ENCODE data around the gene RMND1.
A peak's percentile ranks its signal among the peaks of the same experiment; 100 is the strongest.
"Not testable (repeated sequence)": the region's sequence is repeated elsewhere in the genome, so short reads cannot be mapped to it uniquely, and the experiment has no call there.

RMND1 gene

GRCh38 chr6:151413372-151414145 is 38.4 kb downstream of the RMND1 start:
- DNase-seq, result peak; percentile 55

DNA sequence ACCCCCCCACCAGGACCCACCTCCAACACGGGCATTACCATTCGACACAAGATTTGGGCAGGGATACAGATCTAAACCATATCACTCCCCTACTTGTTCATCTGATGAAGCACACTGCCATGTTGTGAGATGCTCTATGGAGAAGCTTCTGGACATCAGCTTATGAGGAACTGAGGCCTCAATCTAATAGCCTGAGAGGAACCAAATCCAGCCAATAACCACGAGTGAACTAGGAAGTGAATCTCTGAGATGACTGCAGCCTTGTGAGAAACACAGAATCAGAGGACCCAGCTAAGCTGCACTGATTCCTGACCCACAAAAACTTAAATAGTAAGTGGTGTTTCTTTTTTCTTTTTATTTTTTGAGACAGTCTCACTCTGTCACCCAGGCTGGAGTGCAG is 39.0 kb downstream of the RMND1 start:
- no peak for DNase-seq

DNA sequence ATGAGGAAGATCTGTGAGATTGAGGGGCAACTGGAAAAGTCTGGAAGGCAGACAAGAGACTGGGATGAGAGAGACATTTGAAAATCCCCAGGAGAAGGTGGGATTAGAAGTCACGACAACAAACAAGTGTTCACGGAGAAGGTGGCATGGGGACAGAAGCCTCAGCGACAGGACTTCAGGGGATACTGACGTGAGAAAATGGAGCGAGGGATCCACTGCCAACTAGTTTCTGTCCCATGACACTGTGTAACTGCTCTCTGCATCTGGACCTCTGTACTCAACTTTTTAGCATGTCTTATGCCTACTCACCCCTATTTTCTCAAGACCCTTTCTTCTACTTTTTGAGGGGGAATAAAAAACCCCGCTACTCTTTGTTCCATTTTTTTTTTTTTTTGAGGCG is 42.2 kb downstream of the RMND1 start:
- DNase-seq, result no peak

GRCh38 chr6:151409260-151409659 is 42.7 kb downstream of the RMND1 start:
- DNase-seq, result no peak

- DNase-seq, result no peak
Observed at GRCh38 chr6:151408858-151409257, 43.1 kb downstream of the RMND1 start.

DNA sequence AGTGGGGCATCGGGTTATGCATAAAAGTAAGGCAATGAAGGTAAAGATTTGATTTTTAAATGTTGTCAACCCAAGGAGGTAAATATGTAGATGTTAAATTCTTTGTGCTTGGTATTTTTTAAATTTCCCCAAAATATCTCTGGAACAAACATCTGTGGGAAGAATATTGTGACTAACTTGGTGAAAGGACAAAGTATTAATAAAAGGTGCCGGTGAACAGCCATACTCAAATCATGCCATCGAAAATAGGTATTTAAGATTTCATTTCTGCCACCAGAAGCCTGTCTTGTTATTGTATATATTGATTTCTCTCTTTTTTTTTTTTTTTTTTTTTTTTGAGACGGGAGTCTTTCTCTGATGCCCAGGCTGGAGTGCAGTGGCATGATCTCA is 48.0 kb downstream of the RMND1 start:
- DNase-seq, result no peak

GRCh38 chr6:151402228-151402627 is 49.7 kb downstream of the RMND1 start:
- DNase-seq, result no peak

- DNase-seq, result no peak
Observed at GRCh38 chr6:151400473-151400872, 51.5 kb downstream of the RMND1 start.

DNA sequence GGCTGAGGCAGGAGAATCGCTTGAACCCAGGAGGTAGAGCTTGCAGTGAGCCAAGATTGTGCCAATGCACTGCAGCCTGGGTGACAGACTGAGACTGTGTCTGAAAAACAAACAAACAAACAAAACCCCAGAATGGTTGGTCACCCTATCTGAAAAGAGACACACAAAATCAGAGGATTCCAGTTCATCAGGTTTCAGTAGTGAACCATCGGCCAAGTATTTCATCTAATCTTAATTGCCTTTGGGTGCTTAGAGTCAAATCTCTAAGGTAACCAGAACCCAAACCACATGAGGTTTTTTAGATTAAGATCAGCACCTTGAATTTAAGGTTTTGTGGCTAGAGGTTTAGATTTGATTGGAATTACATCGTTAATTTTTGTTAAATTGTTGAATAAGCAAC is 52.2 kb downstream of the RMND1 start:
- DNase-seq, result no peak

GRCh38 chr6:151393410-151393809 is 58.5 kb downstream of the RMND1 start:
- no peak for DNase-seq

- DNase-seq, result no peak
Observed at GRCh38 chr6:151392427-151392826, 59.5 kb downstream of the RMND1 start.

GRCh38 chr6:151391471-151392413 is 60.2 kb downstream of the RMND1 start, which contains the start of gene ZBTB2:
TSS of gene ZBTB2 (minus strand) at chr6:151391559. CDS start at chr6:151373637, 17,922 bp downstream.
- peak; percentile 58 for DNase-seq

DNA sequence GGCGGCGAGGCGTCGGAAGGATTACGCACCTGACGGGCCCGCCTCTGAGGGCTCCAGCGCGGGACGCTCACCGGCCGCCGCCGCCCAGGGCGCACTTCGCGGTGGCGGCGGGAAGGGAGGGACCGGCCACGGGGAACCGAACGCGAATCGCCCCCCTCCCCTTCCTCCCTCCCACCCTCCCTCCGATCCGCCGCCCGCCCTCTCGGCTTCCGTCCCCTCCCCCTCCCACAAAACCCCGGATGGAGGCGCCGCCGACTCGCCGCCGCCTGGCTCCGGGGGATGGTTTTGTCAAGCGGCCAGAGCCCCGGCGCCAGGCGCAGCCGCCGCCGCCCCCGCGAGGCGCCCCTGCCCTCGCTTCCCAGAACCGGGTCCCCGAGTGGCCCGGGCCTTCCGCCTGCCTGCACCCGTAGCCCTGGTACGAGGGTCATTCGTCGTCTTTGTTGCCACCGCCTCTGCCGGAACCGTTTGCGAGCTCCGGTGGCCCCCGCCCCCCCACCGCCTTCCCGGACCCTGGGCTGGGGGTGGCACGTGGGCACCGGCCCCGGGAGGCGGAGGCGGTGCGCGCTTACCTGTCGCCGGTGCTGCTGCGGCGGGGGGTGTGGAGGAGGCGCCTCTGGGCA is 61.0 kb downstream of the RMND1 start:
- DNase-seq, result peak; percentile 77

- peak; percentile 96 for DNase-seq
Observed at GRCh38 chr6:151390276-151390850, 61.6 kb downstream of the RMND1 start.

DNA sequence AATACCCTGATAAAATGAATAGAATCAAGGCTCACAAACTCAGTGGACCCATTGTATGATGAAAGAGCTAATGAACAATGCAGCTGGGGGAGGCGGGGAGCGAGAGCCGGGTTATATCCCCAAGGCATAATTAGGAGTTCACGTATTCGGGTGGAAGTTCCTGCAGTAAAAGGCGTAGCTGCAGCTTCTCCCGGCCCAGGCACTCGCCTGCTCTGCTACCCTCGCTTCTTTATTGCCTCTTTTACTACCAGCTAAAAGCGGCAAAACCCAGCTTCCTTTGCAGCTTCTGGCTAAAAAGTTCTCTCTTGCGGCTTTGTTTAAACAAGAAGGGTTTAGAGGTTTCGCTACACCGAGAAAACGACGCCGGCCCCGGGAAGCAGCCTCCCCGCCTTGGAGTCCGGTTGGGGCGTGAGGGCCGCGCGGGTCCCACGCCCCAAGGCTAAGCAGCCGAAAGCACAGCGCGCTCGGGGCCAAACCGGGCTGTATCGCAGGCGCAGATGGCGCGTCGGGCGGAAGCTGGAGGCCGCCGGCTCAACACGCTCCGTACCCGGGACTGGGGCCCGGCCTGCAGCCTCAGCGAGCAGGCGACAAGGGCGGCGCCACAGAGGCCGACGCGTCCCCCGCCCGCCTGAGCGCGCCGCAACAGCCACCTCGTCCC is 62.2 kb downstream of the RMND1 start:
- DNase-seq, result no peak

- DNase-seq, result no peak
Observed at GRCh38 chr6:151388997-151389617, 62.8 kb downstream of the RMND1 start.

- DNase-seq, result no peak
Observed at GRCh38 chr6:151388236-151388635, 63.7 kb downstream of the RMND1 start.

DNA sequence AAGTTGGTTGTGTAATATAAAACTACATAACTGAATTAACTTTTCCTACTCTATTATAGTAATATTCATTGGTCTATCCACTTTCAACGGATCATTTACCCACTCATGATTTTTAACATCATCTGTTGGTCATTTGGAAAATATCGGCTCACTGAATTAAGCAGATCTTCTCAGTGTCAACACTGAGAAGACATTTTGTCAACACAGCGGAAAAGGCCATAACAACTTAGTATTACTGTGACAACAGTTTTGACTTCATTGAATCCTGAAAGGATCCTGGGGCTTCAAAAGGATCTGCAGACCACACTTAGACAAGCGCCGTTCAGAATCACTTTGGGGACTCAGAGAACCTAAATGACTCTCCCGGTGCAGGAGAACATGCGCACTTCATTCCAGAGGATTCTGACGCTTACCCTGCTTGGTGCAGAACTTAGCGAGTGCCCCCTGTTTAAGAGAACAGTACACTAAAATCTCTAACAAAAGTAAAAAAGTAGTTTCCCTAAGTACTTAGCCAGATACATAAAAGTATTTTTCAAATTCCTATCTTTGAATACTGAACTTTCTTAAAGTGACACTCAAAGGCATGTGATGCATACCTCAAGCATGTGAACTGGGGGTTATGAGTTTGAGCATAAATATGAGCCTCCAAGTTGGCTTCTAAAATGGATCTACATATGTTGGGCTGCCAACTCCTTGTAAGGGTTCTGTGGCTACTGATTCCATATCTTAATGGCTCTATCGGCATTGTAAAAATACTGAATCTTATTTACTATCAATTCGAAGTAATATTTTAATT is 64.6 kb downstream of the RMND1 start:
- DNase-seq, result no peak

DNA sequence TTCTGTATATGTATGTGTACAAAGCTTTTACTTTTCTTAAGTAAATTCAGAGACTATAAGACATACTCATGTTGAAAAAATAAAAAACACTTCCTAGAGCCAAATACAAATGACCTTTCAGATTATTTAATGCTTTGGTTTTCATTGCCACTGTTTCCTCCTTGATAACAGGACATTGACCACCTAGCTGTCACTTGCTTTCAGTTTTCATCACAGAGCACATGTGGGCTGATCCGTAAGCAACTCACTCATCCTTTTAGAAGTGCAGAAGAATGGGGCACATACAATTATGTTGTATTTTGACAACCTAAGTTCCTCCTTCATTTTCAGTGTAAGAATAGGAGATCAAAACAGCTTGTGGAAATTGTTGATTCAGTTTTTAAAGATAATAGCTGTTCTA is 66.7 kb downstream of the RMND1 start:
- DNase-seq, result no peak

- no peak for DNase-seq
Observed at GRCh38 chr6:151384151-151384550, 67.8 kb downstream of the RMND1 start.

GRCh38 chr6:151382631-151383030 is 69.3 kb downstream of the RMND1 start:
- not testable (repeated sequence) for DNase-seq

All from effector CD4-positive, alpha-beta T cell (primary cell).